ENCODE data around the gene TMCC2.
"Not testable (repeated sequence)": the region's sequence is repeated elsewhere in the genome, so short reads cannot be mapped to it uniquely, and the experiment has no call there.

The TMCC2 gene

DNA sequence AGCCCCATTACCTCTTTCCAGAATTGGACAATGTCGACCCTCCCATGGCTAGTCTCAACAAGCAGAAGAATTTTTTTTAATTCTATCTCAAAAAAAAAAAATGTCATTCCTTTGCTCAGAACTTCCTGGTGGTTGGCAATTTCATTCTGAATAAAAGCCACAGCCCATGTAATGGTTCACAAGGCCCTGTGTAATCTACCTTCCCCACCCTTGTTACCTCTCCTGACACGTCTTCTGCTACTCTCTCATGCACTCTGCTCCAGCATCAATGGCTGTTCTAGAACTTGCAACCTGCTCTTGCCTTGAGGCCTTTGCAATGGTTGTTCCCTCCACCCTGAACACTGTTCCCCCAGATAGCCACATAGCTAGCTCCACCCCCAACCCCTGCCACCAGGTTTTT is 68.4 kb downstream of the TMCC2 start:
- Histone ChIP-seq H3K27ac (no peak overlapping the region), H3K9ac (no peak overlapping the region)

DNA sequence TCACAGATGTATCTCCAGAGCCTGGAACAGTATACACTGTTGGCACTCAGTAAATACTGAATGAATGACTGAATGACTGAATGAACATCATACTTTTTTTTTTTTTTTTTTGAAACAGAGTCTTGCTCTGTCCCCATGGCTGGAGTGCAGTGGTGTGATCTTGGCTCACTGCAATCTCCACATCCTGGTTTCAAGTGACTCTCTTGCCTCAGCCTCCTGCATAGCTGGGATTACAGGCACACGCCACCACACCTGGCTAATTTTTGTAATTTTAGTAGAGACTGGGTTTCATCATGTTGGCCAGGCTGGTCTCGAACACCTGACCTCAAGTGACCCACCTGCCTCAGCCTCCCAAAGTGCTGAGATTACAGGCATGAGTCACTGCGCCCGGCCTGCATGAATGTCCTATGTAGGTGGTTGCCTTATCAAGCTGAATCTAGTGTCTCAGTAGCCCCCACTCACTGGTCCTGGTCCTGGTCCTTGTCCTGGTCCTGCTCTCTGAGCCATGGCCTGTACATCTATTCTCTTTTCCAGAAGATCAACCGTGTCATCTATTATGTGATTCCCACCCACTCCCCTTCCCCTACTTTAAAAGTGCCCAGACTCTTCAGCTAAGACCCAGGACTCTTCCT is 69.9 kb downstream of the TMCC2 start:
- not testable (repeated sequence) for H3K9ac ChIP-seq; H3K27ac ChIP-seq; H2AFZ ChIP-seq (ENCODE audit: low read depth); H3K27me3 ChIP-seq (ENCODE audit: insufficient read depth, low read depth); H3K79me2 ChIP-seq (ENCODE audit: insufficient read depth, low read depth); H3K36me3 ChIP-seq (ENCODE audit: insufficient read depth); H4K20me1 ChIP-seq (ENCODE audit: insufficient read depth); H3K4me3 ChIP-seq (IDR thresholded peaks at IDR 0.05; ENCODE audit: insufficient read depth, low read depth, low read length); H3K4me2 ChIP-seq
- H3K4me1 ChIP-seq (ENCODE audit: low read depth, poor library complexity, severe bottlenecking), result peaks cover 30% of the 10 kb centered on the region

More for the DNA sequence above, 68.4 kb downstream of the TMCC2 start:
- no peaks in the 10 kb centered on the region for H3K79me2 ChIP-seq (ENCODE audit: insufficient read depth, low read depth)
- no peak overlapping the region for H2AFZ ChIP-seq (ENCODE audit: low read depth)
- H3K4me3 ChIP-seq (IDR thresholded peaks at IDR 0.05; ENCODE audit: insufficient read depth, low read depth, low read length), result no peak overlapping the region
- H3K36me3 ChIP-seq (ENCODE audit: insufficient read depth), result no peaks in the 10 kb centered on the region
- peaks cover 30% of the 10 kb centered on the region for H3K4me1 ChIP-seq (ENCODE audit: low read depth, poor library complexity, severe bottlenecking)
- no peaks in the 10 kb centered on the region for H3K27me3 ChIP-seq (ENCODE audit: insufficient read depth, low read depth)
- no peak overlapping the region for H3K4me2 ChIP-seq
- no peaks in the 10 kb centered on the region for H4K20me1 ChIP-seq (ENCODE audit: insufficient read depth)
- TF ChIP-seq CTCF (conservative IDR thresholded peaks at IDR 0.05; ENCODE audit: low read depth, low read length), result no peak

DNA sequence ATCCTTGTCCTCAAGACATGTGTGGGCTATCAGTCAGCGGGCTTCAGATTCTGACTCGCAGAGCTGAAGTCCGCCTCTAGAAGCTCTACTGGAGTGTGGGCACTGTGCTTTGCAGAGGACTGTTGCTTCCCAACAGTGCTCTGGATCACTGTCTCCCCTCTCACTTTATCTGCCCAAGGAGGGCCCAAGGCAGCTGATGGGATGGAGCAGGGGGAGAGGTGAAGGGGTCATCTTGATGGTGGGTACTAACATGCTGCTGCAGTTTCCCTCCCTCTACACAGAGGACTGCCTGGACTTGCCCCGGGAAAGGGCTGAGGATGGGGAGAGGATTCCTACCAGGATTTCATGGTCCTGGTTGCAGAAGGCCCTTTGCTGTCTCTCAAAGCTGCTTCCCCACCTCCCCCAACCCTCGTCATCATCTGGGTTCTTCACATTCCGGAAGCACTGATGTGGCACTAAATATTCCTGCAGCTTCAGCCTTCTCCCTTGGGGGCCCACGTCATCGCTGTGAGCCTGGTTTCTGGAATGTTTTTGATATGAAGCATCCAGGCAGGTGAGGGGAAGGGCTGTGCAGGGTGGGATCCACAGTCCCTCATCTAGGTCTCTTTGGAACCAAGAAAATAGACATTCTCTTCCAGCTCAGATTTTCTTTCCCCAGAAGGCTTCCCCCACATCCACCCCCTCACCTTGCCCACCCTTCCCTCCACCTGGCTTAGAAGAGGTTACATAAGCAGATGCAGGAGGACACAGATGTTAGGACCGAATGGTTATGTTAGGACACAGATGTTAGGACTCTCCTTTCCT is 70.6 kb downstream of the TMCC2 start:
- Histone ChIP-seq H3K27me3 (ENCODE audit: insufficient read depth, low read depth) (no peaks in the 10 kb centered on the region), H4K20me1 (ENCODE audit: insufficient read depth) (no peaks in the 10 kb centered on the region), H3K4me2 (no peak overlapping the region), H3K4me1 (ENCODE audit: low read depth, poor library complexity, severe bottlenecking) (peaks cover 30% of the 10 kb centered on the region), H3K36me3 (ENCODE audit: insufficient read depth) (no peaks in the 10 kb centered on the region), H2AFZ (ENCODE audit: low read depth) (no peak overlapping the region), H3K9ac (no peak overlapping the region), H3K79me2 (ENCODE audit: insufficient read depth, low read depth) (no peaks in the 10 kb centered on the region), H3K27ac (no peak overlapping the region), H3K4me3 (IDR thresholded peaks at IDR 0.05; ENCODE audit: insufficient read depth, low read depth, low read length) (no peak overlapping the region)
- TF ChIP-seq CTCF (conservative IDR thresholded peaks at IDR 0.05; ENCODE audit: low read depth, low read length), result no peak

DNA sequence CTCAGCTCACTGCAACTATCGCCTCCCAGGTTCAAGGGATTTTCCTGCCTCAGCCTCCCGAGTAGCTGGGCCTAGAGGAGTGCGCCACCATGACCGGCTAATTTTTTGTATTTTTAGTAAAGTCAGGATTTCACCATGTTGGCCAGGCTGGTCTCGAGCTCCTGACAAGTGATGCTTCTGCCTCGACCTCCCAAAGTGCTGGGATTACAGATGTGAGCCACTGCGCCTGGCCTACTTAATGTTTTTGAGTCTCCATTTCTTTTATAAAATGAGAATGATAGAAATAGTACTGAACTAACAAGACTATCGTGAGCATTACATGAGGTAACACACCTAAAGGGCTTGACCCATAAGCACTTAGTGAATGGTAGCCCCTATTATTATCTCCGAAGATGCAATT is 72.4 kb downstream of the TMCC2 start:
- H3K9ac ChIP-seq, result no peak overlapping the region
- H2AFZ ChIP-seq (ENCODE audit: low read depth), result no peak overlapping the region
- no peak overlapping the region for H3K4me2 ChIP-seq
- no peaks in the 10 kb centered on the region for H3K36me3 ChIP-seq (ENCODE audit: insufficient read depth)
- H3K27ac ChIP-seq, result no peak overlapping the region
- no peaks in the 10 kb centered on the region for H4K20me1 ChIP-seq (ENCODE audit: insufficient read depth)
- no peaks in the 10 kb centered on the region for H3K27me3 ChIP-seq (ENCODE audit: insufficient read depth, low read depth)
- H3K4me1 ChIP-seq (ENCODE audit: low read depth, poor library complexity, severe bottlenecking), result peaks cover 14% of the 10 kb centered on the region
- H3K4me3 ChIP-seq (IDR thresholded peaks at IDR 0.05; ENCODE audit: insufficient read depth, low read depth, low read length), result no peak overlapping the region
- no peaks in the 10 kb centered on the region for H3K79me2 ChIP-seq (ENCODE audit: insufficient read depth, low read depth)
- no peak for TF ChIP-seq CTCF (conservative IDR thresholded peaks at IDR 0.05; ENCODE audit: low read depth, low read length)
